ENCODE data around the gene PITHD1.

PITHD1 gene

GRCh38 chr1:23756676-23757075 is 21.5 kb upstream of the PITHD1 start:
- no peak for TF ChIP-seq CTCF (IDR thresholded peaks at IDR 0.05; ENCODE audit: extremely low read depth, insufficient read depth, missing control alignments)
- in situ Hi-C loops (cut with MboI; ENCODE audit: low pct_unique_long_range_greater_than_20kb, low sequenced_read_pairs, unreplicated experiment): no loop called here
- DNase-seq (ENCODE audit: low spot score): no peak

- DNase-seq (ENCODE audit: low spot score): no peak
- in situ Hi-C loops (cut with MboI; ENCODE audit: low pct_unique_long_range_greater_than_20kb, low sequenced_read_pairs, unreplicated experiment): no loop called here
- TF ChIP-seq CTCF (IDR thresholded peaks at IDR 0.05; ENCODE audit: extremely low read depth, insufficient read depth, missing control alignments): no peak
Measured at GRCh38 chr1:23757812-23758211, 20.4 kb upstream of the PITHD1 start.

GRCh38 chr1:23759277-23759676 is 18.9 kb upstream of the PITHD1 start:
- no peak for TF ChIP-seq CTCF (IDR thresholded peaks at IDR 0.05; ENCODE audit: extremely low read depth, insufficient read depth, missing control alignments)
- in situ Hi-C loops (cut with MboI; ENCODE audit: low pct_unique_long_range_greater_than_20kb, low sequenced_read_pairs, unreplicated experiment): no loop called here
- no peak for DNase-seq (ENCODE audit: low spot score)

- in situ Hi-C loops (cut with MboI; ENCODE audit: low pct_unique_long_range_greater_than_20kb, low sequenced_read_pairs, unreplicated experiment): no loop called here
- DNase-seq (ENCODE audit: low spot score): no peak
- no peak for TF ChIP-seq CTCF (IDR thresholded peaks at IDR 0.05; ENCODE audit: extremely low read depth, insufficient read depth, missing control alignments)
Measured at GRCh38 chr1:23763041-23763577, 15.1 kb upstream of the PITHD1 start.

GRCh38 chr1:23768733-23769132 is 9.5 kb upstream of the PITHD1 start:
- in situ Hi-C loops (cut with MboI; ENCODE audit: low pct_unique_long_range_greater_than_20kb, low sequenced_read_pairs, unreplicated experiment): no loop called here
- no peak for DNase-seq (ENCODE audit: low spot score)
- TF ChIP-seq CTCF (IDR thresholded peaks at IDR 0.05; ENCODE audit: extremely low read depth, insufficient read depth, missing control alignments): no peak

- TF ChIP-seq CTCF (IDR thresholded peaks at IDR 0.05; ENCODE audit: extremely low read depth, insufficient read depth, missing control alignments): peak; percentile 97
- in situ Hi-C loops (cut with MboI; ENCODE audit: low pct_unique_long_range_greater_than_20kb, low sequenced_read_pairs, unreplicated experiment): no loop called here
- peak; percentile 69 for DNase-seq (ENCODE audit: low spot score)
Measured at GRCh38 chr1:23772049-23772853, 6.0 kb upstream of the PITHD1 start.

All from GM13977 (cell line).